NT2/D1 (cell line): ENCODE data around the gene PPM1H.

Experiments used
- SUZ12 ChIP-seq: IDR thresholded peaks from 2 replicates; pipeline ENCODE4 v1.6.1; 2011; ENCODE audit not compliant: insufficient read length, insufficient read depth; ENCODE audit errors: extremely low read depth
- ZNF274 ChIP-seq: IDR thresholded peaks from 2 replicates; pipeline ENCODE4 v1.6.1; 2011; ENCODE audit warnings: mild to moderate bottlenecking, low read depth, low read length

DNA sequence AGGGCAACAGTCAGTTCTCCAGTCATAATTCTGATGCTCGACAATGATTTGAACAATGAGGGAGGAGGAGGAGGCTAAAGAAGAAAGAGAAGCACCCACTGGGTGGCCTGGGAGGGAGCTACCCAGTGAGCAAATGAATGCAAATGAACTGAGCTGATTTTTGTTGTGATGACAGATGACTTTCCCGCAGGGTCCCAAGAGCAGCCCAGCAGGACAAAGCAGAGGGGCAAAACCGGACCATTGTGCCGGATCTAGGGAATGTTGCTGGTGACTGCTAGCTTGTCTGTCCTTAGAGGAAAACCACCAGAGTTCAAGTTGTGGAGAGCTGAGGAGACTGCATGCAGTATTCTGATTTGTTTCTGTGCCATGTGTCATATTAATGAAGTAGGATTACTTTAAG, 305.5 kb downstream of the PPM1H start:
- no peak for TF ChIP-seq ZNF274
- no peak for TF ChIP-seq SUZ12
